NB4 (cell line): ENCODE data around the gene HYCC1.

Experiments
- CTCF ChIP-seq: IDR thresholded peaks from one replicate; pipeline ENCODE4 v1.5.1; 2012; ENCODE audit warnings: low read depth, low read length
- POLR2A ChIP-seq: IDR thresholded peaks from 2 replicates; pipeline ENCODE4 v1.6.1; 2011; ENCODE audit warnings: mild to moderate bottlenecking; ENCODE audit not compliant: insufficient read length; ENCODE audit errors: extremely low read depth

GRCh38 chr7:23061327-23061726 is 47.4 kb upstream of the HYCC1 start:
- no peak for TF ChIP-seq CTCF
- no peak for TF ChIP-seq POLR2A
